CD14-positive monocyte (primary cell): ENCODE results near the gene ANKRD10. TPM values are rescaled to one million over a fixed set of nuclear protein-coding genes. Genes with fewer than 3 reads are reported as not detected.

Source experiments
- DNase-seq, 3 donors: peaks; one replicate each; pipeline ENCODE4 v3.0.0-alpha.2; 2011 to 2022
- H2AFZ ChIP-seq: 2 replicates; pipeline ENCODE4 v1.6.0; 2012; ENCODE audit warnings: mild to moderate bottlenecking, low read depth, low read length, inconsistent platforms; ENCODE audit not compliant: insufficient read depth, poor library complexity, severe bottlenecking
- H3K27ac ChIP-seq, 2 donors: 1 replicate in 1 of 2; 2 replicates in 1 of 2; pipeline ENCODE4 v1.5.1; 2012 to 2013; ENCODE audit warnings: low read length in 2 of 2, control low read depth in 1 of 2, inconsistent platforms in 1 of 2, low read depth in 1 of 2, mild to moderate bottlenecking in 1 of 2
- H3K27me3 ChIP-seq, 2 donors: one replicate each; pipeline versions ENCODE4 v1.6.0 to v1.6.1; 2011 to 2013; ENCODE audit warnings: low read length in 2 of 2; ENCODE audit not compliant: control insufficient read depth in 2 of 2, insufficient read depth in 2 of 2
- H3K36me3 ChIP-seq, 2 donors: replicated peaks in 1 of 2; 1 replicate in 1 of 2; 2 replicates in 1 of 2; pipeline versions ENCODE4 v1.5.1 to v1.6.1; 2012 to 2013; ENCODE audit warnings: low read length in 2 of 2, control low read depth in 1 of 2, inconsistent platforms in 1 of 2, mild to moderate bottlenecking in 1 of 2; ENCODE audit not compliant: insufficient read depth in 2 of 2, control insufficient read depth in 1 of 2
- H3K4me1 ChIP-seq, 2 donors: 1 replicate in 1 of 2; 2 replicates in 1 of 2; pipeline versions ENCODE4 v1.5.1 to v1.6.1; 2012 to 2013; ENCODE audit warnings: low read length in 2 of 2, control low read depth in 1 of 2, inconsistent platforms in 1 of 2, mild to moderate bottlenecking in 1 of 2, moderate library complexity in 1 of 2; ENCODE audit not compliant: insufficient read depth in 2 of 2, control insufficient read depth in 1 of 2
- H3K4me2 ChIP-seq: replicated peaks from 2 replicates; pipeline ENCODE3; 2012; ENCODE audit warnings: low read length, moderate library complexity, mild to moderate bottlenecking; ENCODE audit not compliant: poor library complexity, severe bottlenecking; ENCODE audit errors: extremely low read depth
- H3K4me3 ChIP-seq, 3 experiments: fragments of 200-600 bp in 1 of 3; sonication (generic) in 1 of 3; replicated peaks in 1 of 3; 1 replicate in 2 of 3; 2 replicates in 1 of 3; pipeline ENCODE4 v1.5.1; 2011 to 2013; ENCODE audit warnings: low read length in 3 of 3, mild to moderate bottlenecking in 3 of 3, control low read depth in 2 of 3, low read depth in 2 of 3, inconsistent platforms in 1 of 3, moderate library complexity in 1 of 3
- H3K79me2 ChIP-seq: 2 replicates; pipeline ENCODE4 v1.6.0; 2012; ENCODE audit warnings: mild to moderate bottlenecking, control low read depth, inconsistent platforms, low read length, moderate library complexity; ENCODE audit not compliant: insufficient read depth
- H3K9ac ChIP-seq: 2 replicates; pipeline ENCODE4 v1.6.0; 2017; ENCODE audit warnings: low read length, mild to moderate bottlenecking; ENCODE audit not compliant: insufficient read depth, poor library complexity, severe bottlenecking
- H3K9me3 ChIP-seq, 2 donors: replicated peaks in 1 of 2; 1 replicate in 1 of 2; 2 replicates in 1 of 2; pipeline versions ENCODE4 v1.5.1 to v1.6.1; 2012 to 2013; ENCODE audit warnings: low read length in 2 of 2, control low read depth in 1 of 2; ENCODE audit not compliant: control insufficient read depth in 1 of 2, insufficient read depth in 1 of 2
- H4K20me1 ChIP-seq: 2 replicates; pipeline ENCODE4 v1.6.0; 2012; ENCODE audit warnings: mild to moderate bottlenecking, low read length, control low read depth, moderate library complexity; ENCODE audit not compliant: insufficient read depth
- H3K27ac Mint-ChIP-seq, 7 donors: one replicate each; pipeline ENCODE4 v1.8.0; 2020; ENCODE audit warnings: mild to moderate bottlenecking in 7 of 7, mixed read lengths in 7 of 7, moderate library complexity in 6 of 7, inconsistent platforms in 2 of 7
- H3K27me3 Mint-ChIP-seq, 3 donors: one replicate each; pipeline ENCODE4 v1.8.0; 2021 to 2022; ENCODE audit warnings: low read depth in 3 of 3, mild to moderate bottlenecking in 3 of 3, mixed read lengths in 3 of 3, moderate library complexity in 3 of 3, inconsistent platforms in 1 of 3
- H3K36me3 Mint-ChIP-seq, 2 donors: one replicate each; pipeline ENCODE4 v1.8.0; 2020; ENCODE audit warnings: mixed read lengths in 2 of 2, inconsistent platforms in 1 of 2, mild to moderate bottlenecking in 1 of 2
- H3K4me1 Mint-ChIP-seq: one replicate; pipeline ENCODE4 v1.8.0; 2020; ENCODE audit warnings: mild to moderate bottlenecking, mixed read lengths
- H3K4me3 Mint-ChIP-seq, 2 donors: one replicate each; pipeline ENCODE4 v1.8.0; 2020; ENCODE audit warnings: mild to moderate bottlenecking in 2 of 2, mixed read lengths in 2 of 2, moderate library complexity in 1 of 2
- H3K9me3 Mint-ChIP-seq, 7 donors: one replicate each; pipeline ENCODE4 v1.8.0; 2020 to 2022; ENCODE audit warnings: mixed read lengths in 7 of 7, mild to moderate bottlenecking in 6 of 7, moderate library complexity in 6 of 7, inconsistent platforms in 2 of 7
- WGBS: methylation state at CpG from one replicate; pipeline ENCODE4 v1.1.5; 2013; ENCODE audit warnings: missing lambda C conversion rate; ENCODE audit not compliant: insufficient coverage; 5-methylcytosine and 5-hydroxymethylcytosine counted together
- intact Hi-C, 2 donors: fragments of 100-400 bp; cut with micrococcal nuclease; formaldehyde crosslinking; loops; one replicate each; pipeline versions ENCODE4 v1.15.0 to v1.15.1; 2023
- polyA plus RNA-seq, 3 donors: library from polyadenylated mRNA; depleted of rRNA in 1 of 3; unstranded in 2 of 3; stranded (reverse) in 1 of 3; fragments of 300-500 nt in 2 of 3; fragments of >200 nt in 1 of 3; fragmentation: Illumina TruSeq in 2 of 3; gene quantifications; 1 replicate in 2 of 3; 2 replicates in 1 of 3; pipeline ENCODE4 v1.2.3, GENCODE V29; 2012 to 2021
- TF ChIP-seq, protein P1 (sequence below): fragments of 200-600 bp; IDR thresholded peaks from one replicate; pipeline ENCODE4 v1.8.0; 2022; ENCODE audit warnings: antibody characterized with exemption, mild to moderate bottlenecking

The ANKRD10 gene
- polyA plus RNA-seq, 3 donors, result 30.5 to 79.9 (median 37.2) TPM

DNA sequence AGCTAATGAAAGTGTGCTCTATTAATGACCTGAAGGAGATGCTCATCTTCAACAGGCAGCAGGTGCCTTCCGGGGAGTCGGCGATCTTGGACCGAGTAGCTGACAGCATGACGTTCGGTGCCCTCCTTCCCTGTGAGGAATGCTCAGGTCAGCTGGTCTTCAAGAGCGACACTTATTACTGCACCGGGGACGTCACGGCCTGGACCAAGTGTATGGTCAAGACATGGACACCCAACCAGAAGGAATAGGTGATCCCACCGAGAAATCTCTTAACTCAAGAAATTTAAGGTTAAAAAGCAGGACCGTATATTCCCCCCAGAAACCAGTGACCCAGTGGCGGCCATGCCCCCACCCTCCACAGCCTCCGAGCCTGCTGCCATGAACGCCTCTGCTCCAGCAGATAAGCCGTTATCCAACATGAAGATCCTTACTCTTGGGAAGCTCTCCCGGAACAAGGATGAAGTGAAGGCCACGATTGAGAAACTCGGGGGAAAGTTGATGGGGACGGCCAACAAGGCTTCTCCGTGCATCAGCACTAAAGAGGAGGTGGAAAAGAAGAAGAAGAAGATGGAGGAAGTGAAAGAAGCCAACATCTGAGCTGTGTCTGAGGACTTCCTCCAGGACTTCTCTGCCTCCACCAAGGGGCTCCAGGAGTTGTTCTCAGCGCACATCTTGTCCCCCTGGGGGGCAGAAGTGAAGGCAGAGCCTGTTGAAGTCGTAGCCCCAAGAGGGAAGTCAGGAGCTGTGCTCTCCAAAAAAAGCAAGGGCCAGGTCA, 22.8 kb upstream of the ANKRD10 start:
- Histone ChIP-seq H3K4me2 (no peak overlapping the region), H4K20me1 (no peaks in the 10 kb centered on the region), H3K9me3 (peaks cover 37 to 40% of the 10 kb centered on the region in 2 donors), H3K36me3 (no peaks in the 10 kb centered on the region), H3K9ac (no peak overlapping the region), H3K4me1 (peaks cover 6 to 7% of the 10 kb centered on the region in 2 donors), H3K4me3 (no peak overlapping the region), H3K27me3 (no peaks in the 10 kb centered on the region), H2AFZ (no peak overlapping the region), H3K79me2 (no peaks in the 10 kb centered on the region), H3K27ac (no peak overlapping the region)
- H3K9me3 Mint-ChIP-seq, result peaks cover 25 to 47% (median 42%) of the 10 kb centered on the region in 7 donors
- intact Hi-C loops, result no loop called here
- WGBS, result 82% methylated on average over 17 of the region's 23 CpGs
- H3K4me3 Mint-ChIP-seq, result no peak overlapping the region
- H3K27ac Mint-ChIP-seq, result peak overlapping the region in 2 of 7 donors; percentile 44 to 60
- no peaks in the 10 kb centered on the region for H3K36me3 Mint-ChIP-seq
- peaks cover 5 to 10% (median 7%) of the 10 kb centered on the region in 3 donors for H3K27me3 Mint-ChIP-seq
- peaks cover 5% of the 10 kb centered on the region for H3K4me1 Mint-ChIP-seq
- DNase-seq, result peak; percentile 17 to 63 (median 45)
- TF ChIP-seq, protein P1, sequence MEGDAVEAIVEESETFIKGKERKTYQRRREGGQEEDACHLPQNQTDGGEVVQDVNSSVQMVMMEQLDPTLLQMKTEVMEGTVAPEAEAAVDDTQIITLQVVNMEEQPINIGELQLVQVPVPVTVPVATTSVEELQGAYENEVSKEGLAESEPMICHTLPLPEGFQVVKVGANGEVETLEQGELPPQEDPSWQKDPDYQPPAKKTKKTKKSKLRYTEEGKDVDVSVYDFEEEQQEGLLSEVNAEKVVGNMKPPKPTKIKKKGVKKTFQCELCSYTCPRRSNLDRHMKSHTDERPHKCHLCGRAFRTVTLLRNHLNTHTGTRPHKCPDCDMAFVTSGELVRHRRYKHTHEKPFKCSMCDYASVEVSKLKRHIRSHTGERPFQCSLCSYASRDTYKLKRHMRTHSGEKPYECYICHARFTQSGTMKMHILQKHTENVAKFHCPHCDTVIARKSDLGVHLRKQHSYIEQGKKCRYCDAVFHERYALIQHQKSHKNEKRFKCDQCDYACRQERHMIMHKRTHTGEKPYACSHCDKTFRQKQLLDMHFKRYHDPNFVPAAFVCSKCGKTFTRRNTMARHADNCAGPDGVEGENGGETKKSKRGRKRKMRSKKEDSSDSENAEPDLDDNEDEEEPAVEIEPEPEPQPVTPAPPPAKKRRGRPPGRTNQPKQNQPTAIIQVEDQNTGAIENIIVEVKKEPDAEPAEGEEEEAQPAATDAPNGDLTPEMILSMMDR, result no peak

DNA sequence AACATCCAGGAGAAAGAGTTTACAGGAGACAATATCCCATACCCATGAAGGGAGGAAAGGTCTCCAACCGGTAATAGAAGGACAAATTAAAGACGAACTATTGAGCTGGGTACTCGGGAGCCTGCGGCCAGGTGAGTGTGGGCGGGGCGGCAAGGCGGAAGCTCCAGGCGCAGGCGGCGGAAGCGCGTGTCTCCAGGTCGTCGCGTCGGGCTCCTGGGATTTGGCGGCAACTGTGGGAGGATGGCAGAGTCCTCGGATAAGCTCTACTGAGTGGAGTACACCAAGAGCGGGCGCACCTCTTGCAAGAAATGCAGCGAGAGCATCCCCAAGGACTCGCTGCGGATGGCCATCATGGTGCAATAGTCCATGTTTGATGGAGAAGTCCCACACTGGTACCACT, 21.6 kb upstream of the ANKRD10 start:
- Histone ChIP-seq H4K20me1 (no peaks in the 10 kb centered on the region), H2AFZ (no peak overlapping the region), H3K79me2 (no peaks in the 10 kb centered on the region), H3K27me3 (no peaks in the 10 kb centered on the region), H3K36me3 (no peaks in the 10 kb centered on the region), H3K9me3 (peaks cover 43 to 44% of the 10 kb centered on the region in 2 donors), H3K4me1 (peaks cover 6 to 7% of the 10 kb centered on the region in 2 donors), H3K4me3 (no peak overlapping the region), H3K4me2 (no peak overlapping the region), H3K9ac (no peak overlapping the region), H3K27ac (no peak overlapping the region)
- peaks cover 25 to 55% (median 48%) of the 10 kb centered on the region in 7 donors for H3K9me3 Mint-ChIP-seq
- no peak overlapping the region for H3K4me3 Mint-ChIP-seq
- TF ChIP-seq, protein P1, result no peak
- peaks cover 5% of the 10 kb centered on the region for H3K4me1 Mint-ChIP-seq
- intact Hi-C loops, result no loop called here
- DNase-seq, result no peak
- H3K27ac Mint-ChIP-seq, result no peak overlapping the region
- H3K36me3 Mint-ChIP-seq, result no peaks in the 10 kb centered on the region
- WGBS, result 97% methylated on average over 22 of the region's 23 CpGs
- H3K27me3 Mint-ChIP-seq, result peaks cover 5 to 15% (median 6%) of the 10 kb centered on the region in 3 donors
